K562 (cell line): ENCODE data around the gene PPP1R37. TPM values are rescaled to one million over a fixed set of nuclear protein-coding genes. Genes with fewer than 3 reads are reported as not detected.

Source experiments
- ATAC-seq: fragments of 200-7000 bp; cut with Tn5 transposase; 3 replicates; pipeline ENCODE4 v1.9.1; 2020; ENCODE audit warnings: moderate library complexity
- BruUV-seq: library from RNA; stranded (reverse); fragments of 400-500 nt; replicated peaks from 2 replicates; lab custom pipeline; 2021; lab: Mats Ljungman, UMichigan
- CTCF ChIA-PET: fragments of 300-600 bp; formaldehyde crosslinking; extraction: SDS; loops from one replicate; lab custom pipeline; 2021; ENCODE audit warnings: low intra/inter-chr PET ratio; lab: Yijun Ruan, JAX
- POLR2A ChIA-PET: fragments of 300-600, 350-650 bp; sonication (Branson Sonifier 250); formaldehyde crosslinking; extraction: SDS; loops from one replicate; lab custom pipeline; 2021; ENCODE audit warnings: antibody characterized with exemption, inconsistent platforms; lab: Yijun Ruan, JAX
- DNase-seq, 4 experiments: peaks; one replicate each; pipeline versions ENCODE4 v3.0.0 to v3.0.0-alpha.2; 2011 to 2018; ENCODE audit warnings: low spot score in 3 of 4, mixed read lengths in 3 of 4; ENCODE audit errors: extremely low read depth in 1 of 4
- FAIRE-seq: peaks from 2 replicates; lab custom pipeline; 2011; peaks lifted over from hg19 to GRCh38; lab: Jason Lieb, UNC
- H2AFZ ChIP-seq: 2 replicates; pipeline ENCODE4 v1.6.0; 2011; ENCODE audit warnings: low read depth, low read length, control low read depth, inconsistent platforms
- H3K27ac ChIP-seq: fragments of 200-600 bp; 3 replicates; pipeline ENCODE4 v1.8.0; 2011; ENCODE audit warnings: low read depth, mild to moderate bottlenecking, control low read depth, inconsistent platforms, low read length, moderate library complexity, mixed read lengths; ENCODE audit errors: extremely low read depth
- H3K27me3 ChIP-seq, 2 experiments: fragments of 300-600 bp in 1 of 2; 2 replicates in 1 of 2; 3 replicates in 1 of 2; pipeline versions ENCODE4 v1.6.0 to v1.8.0; 2011; ENCODE audit warnings: inconsistent platforms in 2 of 2, low read length in 2 of 2, mild to moderate bottlenecking in 1 of 2, mixed read lengths in 1 of 2, moderate library complexity in 1 of 2; ENCODE audit not compliant: control insufficient read depth in 2 of 2, insufficient read depth in 2 of 2
- H3K36me3 ChIP-seq: fragments of 300-600 bp; 3 replicates; pipeline ENCODE4 v1.8.0; 2011; ENCODE audit warnings: mild to moderate bottlenecking, low read length, inconsistent platforms; ENCODE audit not compliant: control insufficient read depth, insufficient read depth
- H3K4me1 ChIP-seq, 2 experiments: fragments of 200-600 bp in 1 of 2; replicated peaks in 1 of 2; 2 replicates in 1 of 2; 3 replicates in 1 of 2; pipeline versions ENCODE4 v1.5.1 to v1.8.0; 2011; ENCODE audit warnings: inconsistent platforms in 2 of 2, low read length in 2 of 2, mild to moderate bottlenecking in 1 of 2, mixed read lengths in 1 of 2, moderate library complexity in 1 of 2; ENCODE audit not compliant: control insufficient read depth in 2 of 2, insufficient read depth in 2 of 2
- H3K4me2 ChIP-seq: 2 replicates; pipeline ENCODE4 v1.6.1; 2011; ENCODE audit warnings: low read length, control low read depth, inconsistent platforms, mixed read lengths; ENCODE audit not compliant: insufficient read depth
- H3K4me3 ChIP-seq: fragments of 200-600 bp; sonication (generic), shearing (Covaris generic); 2 replicates; pipeline ENCODE4 v1.5.1; 2016; ENCODE audit warnings: control low read depth, inconsistent platforms
- H3K79me2 ChIP-seq: fragments of 200-600 bp; 3 replicates; pipeline ENCODE4 v1.8.0; 2011; ENCODE audit warnings: low read length, inconsistent platforms; ENCODE audit not compliant: control insufficient read depth, insufficient read depth
- H3K9ac ChIP-seq, 2 experiments: 2 replicates each; pipeline versions ENCODE4 v1.6.0 to v1.6.1; 2011; ENCODE audit warnings: low read depth in 2 of 2, low read length in 2 of 2, control low read depth in 1 of 2, inconsistent platforms in 1 of 2, mild to moderate bottlenecking in 1 of 2, mixed read lengths in 1 of 2; ENCODE audit not compliant: insufficient read depth in 1 of 2
- H3K9me1 ChIP-seq: one replicate; pipeline ENCODE4 v1.6.0; 2011; ENCODE audit warnings: inconsistent platforms, mild to moderate bottlenecking, low read length, moderate library complexity; ENCODE audit not compliant: control insufficient read depth, insufficient read depth
- H3K9me3 ChIP-seq: replicated peaks from 2 replicates; pipeline ENCODE4 v1.5.1; 2011; ENCODE audit warnings: low read depth, low read length, inconsistent platforms; ENCODE audit not compliant: control insufficient read depth, insufficient read depth
- H4K20me1 ChIP-seq: replicated peaks from 2 replicates; pipeline ENCODE4 v1.6.1; 2011; ENCODE audit warnings: low read length, inconsistent platforms, mixed read lengths; ENCODE audit not compliant: control insufficient read depth, insufficient read depth
- EGR1 ChIP-seq: fragments of 450-650 bp; conservative IDR thresholded peaks from 2 replicates; pipeline ENCODE4 v1.6.1; 2017; ENCODE audit warnings: mild to moderate bottlenecking
- NONO ChIP-seq, 2 experiments: fragments of 200-400 bp in 1 of 2; fragments of 450-650 bp in 1 of 2; formaldehyde crosslinking in 1 of 2; IDR thresholded peaks; 2 replicates each; pipeline ENCODE4 v1.6.1; 2017; ENCODE audit warnings: low read depth in 2 of 2, mild to moderate bottlenecking in 2 of 2, moderate library complexity in 2 of 2, low read length in 1 of 2
- POLR3A ChIP-seq: IDR thresholded peaks from 2 replicates; pipeline ENCODE4 v1.6.1; 2011; ENCODE audit warnings: borderline replicate concordance, mild to moderate bottlenecking, moderate library complexity; ENCODE audit not compliant: insufficient read length, insufficient read depth; ENCODE audit errors: extremely low read depth
- THRA ChIP-seq: fragments of 450-650 bp; IDR thresholded peaks from 2 replicates; pipeline ENCODE4 v1.6.1; 2017; ENCODE audit warnings: mild to moderate bottlenecking, moderate library complexity
- ZNF395 ChIP-seq: fragments of 200-800 bp; sonication (Bioruptor generic); IDR thresholded peaks from 2 replicates; pipeline ENCODE4 v1.6.1; 2017; ENCODE audit warnings: missing genetic modification characterization, missing compliant biosample characterization
- WGBS: fragments of 100-300 bp; shearing (Covaris generic); methylation state at CpG from one replicate; pipeline ENCODE4 v1.1.6; 2016; ENCODE audit warnings: low coverage, mixed read lengths; ENCODE audit not compliant: insufficient coverage; ENCODE audit errors: missing lambda C conversion rate; 5-methylcytosine and 5-hydroxymethylcytosine counted together
- in situ Hi-C: fragments of 300-500 bp; cut with MboI; formaldehyde crosslinking; loops from 4 replicates; pipeline ENCODE4 v1.15.0; 2018; ENCODE audit warnings: inconsistent platforms, mixed read lengths
- intact Hi-C: fragments of 100-400 bp; cut with micrococcal nuclease; formaldehyde crosslinking; loops from 2 replicates; pipeline ENCODE4 v1.14.2; 2022
- polyA plus RNA-seq, 8 experiments: library from polyadenylated mRNA; depleted of rRNA in 4 of 8; stranded (reverse) in 5 of 8; unstranded in 3 of 8; fragments of >200 nt; fragmentation: Nextera tagmentation in 2 of 8; fragmentation: Illumina TruSeq in 1 of 8; extraction: Ambion mirVana in 2 of 8; extraction: Trizol in 1 of 8; gene quantifications; 2 replicates each; pipeline versions ENCODE4 v1.2.1 to v1.2.3, GENCODE V29; 2011 to 2014; ENCODE audit warnings: inconsistent platforms in 1 of 8, missing spikeins in 1 of 8
- total RNA-seq, 7 experiments: library from RNA; depleted of rRNA in 6 of 7; stranded (reverse); fragments of >200 nt in 6 of 7; fragmentation: Illumina TruSeq in 2 of 7; extraction: Trizol in 2 of 7; gene quantifications; 2 replicates each; pipeline versions ENCODE4 v1.2.1 to v1.2.3, GENCODE V29; 2011 to 2021; ENCODE audit warnings: low replicate concordance in 1 of 7
- TF ChIP-seq, protein P1 (sequence below): fragments of 200-800 bp; sonication (Bioruptor generic); IDR thresholded peaks from 2 replicates; pipeline ENCODE4 v1.6.1; 2017; ENCODE audit warnings: missing genetic modification characterization, missing compliant biosample characterization
- TF ChIP-seq, protein P2 (sequence below): fragments of 450-650 bp; formaldehyde crosslinking; IDR thresholded peaks from 2 replicates; pipeline ENCODE4 v1.4.0; 2020; ENCODE audit warnings: mild to moderate bottlenecking, mixed read lengths

The PPP1R37 gene
- total and polyA plus RNA-seq, 9 of the 15 experiments (the other 6 are each of a cell fraction or from before 2014, with no cell fraction given), result 0.04 to 20.3 (median 7.3) TPM

DNA sequence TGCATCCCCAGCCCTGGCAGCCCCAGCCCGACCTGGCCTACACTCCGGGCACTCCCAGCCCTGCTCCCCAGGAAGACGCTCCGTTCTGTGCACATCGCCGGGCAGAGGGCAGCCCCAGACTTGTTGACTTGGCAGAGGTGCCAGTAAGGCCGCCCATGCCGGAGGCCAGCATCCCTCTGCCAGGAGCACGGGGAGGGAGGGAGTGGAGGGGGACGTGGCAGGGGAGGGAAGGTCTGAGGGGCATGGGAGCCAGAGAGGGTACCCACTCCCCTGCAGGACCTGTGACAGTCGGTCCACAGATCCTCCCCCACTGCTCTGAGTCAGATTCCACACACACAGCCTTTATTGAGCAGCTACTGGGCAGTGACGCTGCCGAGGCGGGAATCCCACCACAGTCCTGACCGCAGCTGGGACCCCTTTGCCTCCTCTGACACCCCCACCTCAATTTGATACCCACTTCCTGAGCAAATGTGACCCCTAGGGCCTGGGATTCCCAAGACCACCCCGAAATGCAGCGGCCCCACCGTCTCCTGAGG, 69.7 kb downstream of the PPP1R37 start (continued):
- TF ChIP-seq THRA, result no peak
- TF ChIP-seq POLR3A, result no peak
- TF ChIP-seq, protein P1, sequence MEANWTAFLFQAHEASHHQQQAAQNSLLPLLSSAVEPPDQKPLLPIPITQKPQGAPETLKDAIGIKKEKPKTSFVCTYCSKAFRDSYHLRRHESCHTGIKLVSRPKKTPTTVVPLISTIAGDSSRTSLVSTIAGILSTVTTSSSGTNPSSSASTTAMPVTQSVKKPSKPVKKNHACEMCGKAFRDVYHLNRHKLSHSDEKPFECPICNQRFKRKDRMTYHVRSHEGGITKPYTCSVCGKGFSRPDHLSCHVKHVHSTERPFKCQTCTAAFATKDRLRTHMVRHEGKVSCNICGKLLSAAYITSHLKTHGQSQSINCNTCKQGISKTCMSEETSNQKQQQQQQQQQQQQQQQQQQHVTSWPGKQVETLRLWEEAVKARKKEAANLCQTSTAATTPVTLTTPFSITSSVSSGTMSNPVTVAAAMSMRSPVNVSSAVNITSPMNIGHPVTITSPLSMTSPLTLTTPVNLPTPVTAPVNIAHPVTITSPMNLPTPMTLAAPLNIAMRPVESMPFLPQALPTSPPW, result no peak

- Histone ChIP-seq H2AFZ (no peak overlapping the region), H3K9me3 (no peaks in the 10 kb centered on the region), H4K20me1 (peaks cover 18% of the 10 kb centered on the region; the same call in 1 of the 2 replicates), H3K9me1 (no peaks in the 10 kb centered on the region), H3K4me3 (no peak overlapping the region), H3K9ac (peak overlapping the region in 1 of 2 experiments; percentile 55; a peak in 1 of 4 replicates), H3K79me2 (no peaks in the 10 kb centered on the region), H3K4me1 (peaks cover 3 to 69% of the 10 kb centered on the region in 2 experiments; a peak in 3 of 5 replicates), H3K36me3 (no peaks in the 10 kb centered on the region), H3K27me3 (peaks cover 6 to 23% of the 10 kb centered on the region in 2 experiments; a peak in 4 of 5 replicates), H3K27ac (no peak overlapping the region), H3K4me2 (no peak overlapping the region)
- ChIA-PET POLR2A (interaction anchor here (1.0 kb wide), 1 partner anchor 9 kb away, joined by 3 read pairs; no protein-coding TSS in a partner anchor), CTCF (no interaction called here)
- 50% methylated on average over 16 of the region's 17 CpGs for WGBS
- FAIRE-seq (no peak), ATAC-seq (no peak), DNase-seq (no peak)
- in situ Hi-C loops, result no loop called here
- no TSS peak for BruUV-seq
- intact Hi-C loops, result no loop called here
- no peak for TF ChIP-seq NONO (IDR thresholded peaks at IDR 0.05; ENCODE audit: low read depth in 2 of 2, low read length in 1 of 2)
- no peak for TF ChIP-seq ZNF395 (CRISPR knock-in tag)
- TF ChIP-seq, protein P2, sequence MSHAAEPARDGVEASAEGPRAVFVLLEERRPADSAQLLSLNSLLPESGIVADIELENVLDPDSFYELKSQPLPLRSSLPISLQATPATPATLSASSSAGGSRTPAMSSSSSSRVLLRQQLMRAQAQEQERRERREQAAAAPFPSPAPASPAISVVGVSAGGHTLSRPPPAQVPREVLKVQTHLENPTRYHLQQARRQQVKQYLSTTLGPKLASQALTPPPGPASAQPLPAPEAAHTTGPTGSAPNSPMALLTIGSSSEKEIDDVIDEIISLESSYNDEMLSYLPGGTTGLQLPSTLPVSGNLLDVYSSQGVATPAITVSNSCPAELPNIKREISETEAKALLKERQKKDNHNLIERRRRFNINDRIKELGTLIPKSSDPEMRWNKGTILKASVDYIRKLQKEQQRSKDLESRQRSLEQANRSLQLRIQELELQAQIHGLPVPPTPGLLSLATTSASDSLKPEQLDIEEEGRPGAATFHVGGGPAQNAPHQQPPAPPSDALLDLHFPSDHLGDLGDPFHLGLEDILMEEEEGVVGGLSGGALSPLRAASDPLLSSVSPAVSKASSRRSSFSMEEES (CRISPR knock-in tag), result no peak
- TF ChIP-seq EGR1, result peak; percentile 23; the same call in 1 of the 2 replicates
- TF ChIP-seq, all 486 proteins: peak for 1
These were observed 70.2 kb downstream of the PPP1R37 start for GRCh38 chr19:45163156-45163555.
